Measurements from ENCODE around the gene GPS2.

Gene GPS2

DNA sequence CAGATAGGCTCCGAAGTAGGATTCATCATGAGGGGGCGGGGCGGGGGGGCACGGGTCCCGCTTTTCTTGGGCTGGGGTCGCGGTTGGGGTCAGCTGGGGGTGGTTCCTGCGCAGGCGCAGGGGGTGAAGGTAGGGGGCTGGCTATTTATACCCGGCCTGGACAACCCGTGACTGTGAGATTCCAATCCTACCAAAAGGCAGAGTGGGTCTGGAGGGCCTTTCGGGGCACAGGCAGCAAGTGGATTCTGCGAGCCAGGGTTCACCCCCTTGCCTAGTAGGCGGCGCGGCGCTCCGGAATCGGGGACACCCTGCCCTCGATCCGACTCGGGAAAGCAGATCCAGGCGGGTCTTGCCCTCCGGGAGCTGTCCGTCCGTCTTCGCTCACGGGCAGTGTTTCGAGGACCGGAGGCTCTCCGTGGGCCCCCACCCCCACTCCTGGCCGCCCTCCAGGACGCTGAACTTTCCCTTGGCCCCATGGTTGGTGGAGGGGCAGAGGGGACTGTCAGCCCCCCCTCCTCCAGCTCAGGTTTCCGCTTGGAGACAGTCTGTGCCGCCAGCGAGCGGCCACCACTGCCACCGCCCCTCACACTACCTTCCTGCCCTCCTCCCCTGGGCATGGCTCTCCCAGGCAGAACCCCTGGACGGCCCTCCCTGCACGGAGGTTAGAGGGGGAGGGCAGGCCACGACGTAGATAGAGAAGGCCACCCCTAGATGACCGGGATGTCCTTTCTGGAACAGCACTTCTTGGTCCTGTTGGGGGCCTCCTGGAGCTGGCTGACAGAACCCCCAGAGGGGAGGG lies 33.0 kb downstream of the GPS2 start:
- Histone ChIP-seq H3K9me3 (ENCODE audit: insufficient read depth, low read depth, low read length) (no peaks in the 10 kb centered on the region), H3K27me3 (ENCODE audit: insufficient read depth, low read length, poor library complexity, severe bottlenecking) (no peaks in the 10 kb centered on the region), H3F3A (ENCODE audit: low read depth) (0 out of 2 replicates have a peak, but pooled peaks cover 3% of the 10 kb centered on the region), H3K79me2 (ENCODE audit: insufficient read depth, low read length) (no peaks in the 10 kb centered on the region), H4K20me1 (ENCODE audit: insufficient read depth, low read length, poor library complexity, severe bottlenecking) (no peaks in the 10 kb centered on the region), H3K4me3 (ENCODE audit: low read length, poor library complexity, severe bottlenecking) (peak overlapping the region; percentile 69), H3K4me1 (ENCODE audit: insufficient read depth, low read length, poor library complexity, severe bottlenecking) (peaks cover 13% of the 10 kb centered on the region), H3K36me3 (ENCODE audit: insufficient read depth, low read length) (no peaks in the 10 kb centered on the region), H3K9ac (ENCODE audit: low read depth, low read length, poor library complexity, severe bottlenecking) (no peak overlapping the region), H3K9me2 (replicated peaks; ENCODE audit: low read depth, low read length) (no peaks in the 10 kb centered on the region), H2AFZ (ENCODE audit: low read length) (peak overlapping the region; percentile 67), H3K4me2 (ENCODE audit: low read depth, low read length, poor library complexity, severe bottlenecking) (peak overlapping the region; percentile 90)
- TF ChIP-seq EZH2phosphoT487 (IDR thresholded peaks at IDR 0.05; ENCODE audit: borderline replicate concordance) (no peak), CTCF (conservative IDR thresholded peaks at IDR 0.05; ENCODE audit: low read length) (no peak)

- peak within 1 kb of the TSS; percentile 18 for H3K9ac ChIP-seq (ENCODE audit: low read depth, low read length, poor library complexity, severe bottlenecking)
These were observed 33.8 kb downstream of the GPS2 start, which contains the start of gene SLC2A4 for GRCh38 chr17:7281074-7281952. TSS of gene SLC2A4 (plus strand) at chr17:7281718. CDS start at chr17:7281935, 217 bp downstream.

More at GRCh38 chr17:7281074-7281952, 33.8 kb downstream of the GPS2 start, which contains the start of gene SLC2A4:
- H3K9me2 ChIP-seq (replicated peaks; ENCODE audit: low read depth, low read length) = no peaks in the 10 kb centered on the region
- H3F3A ChIP-seq (ENCODE audit: low read depth) = 0 out of 2 replicates have a peak, but pooled peaks cover 3% of the 10 kb centered on the region
- peak within 1 kb of the TSS; percentile 90 for H3K4me2 ChIP-seq (ENCODE audit: low read depth, low read length, poor library complexity, severe bottlenecking)
- TF ChIP-seq CTCF (conservative IDR thresholded peaks at IDR 0.05; ENCODE audit: low read length) = no peak
- TF ChIP-seq EZH2phosphoT487 (IDR thresholded peaks at IDR 0.05; ENCODE audit: borderline replicate concordance) = no peak
- H3K79me2 ChIP-seq (ENCODE audit: insufficient read depth, low read length) = no peaks in the 10 kb centered on the region
- peak within 1 kb of the TSS; percentile 83 for H2AFZ ChIP-seq (ENCODE audit: low read length)
- H3K4me1 ChIP-seq (ENCODE audit: insufficient read depth, low read length, poor library complexity, severe bottlenecking) = peaks cover 13% of the 10 kb centered on the region
- no peaks in the 10 kb centered on the region for H4K20me1 ChIP-seq (ENCODE audit: insufficient read depth, low read length, poor library complexity, severe bottlenecking)
- peak within 1 kb of the TSS; percentile 69 for H3K4me3 ChIP-seq (ENCODE audit: low read length, poor library complexity, severe bottlenecking)
- H3K27me3 ChIP-seq (ENCODE audit: insufficient read depth, low read length, poor library complexity, severe bottlenecking) = no peaks in the 10 kb centered on the region
- H3K9me3 ChIP-seq (ENCODE audit: insufficient read depth, low read depth, low read length) = no peaks in the 10 kb centered on the region
- H3K36me3 ChIP-seq (ENCODE audit: insufficient read depth, low read length) = no peaks in the 10 kb centered on the region

Data from Loucy (cell line).